ENCODE results near the gene KCP. TPM values are rescaled to one million over a fixed set of nuclear protein-coding genes. Genes with fewer than 3 reads are reported as not detected.

KCP gene
- total RNA-seq, result 1.9 TPM

GRCh38 chr7:128910569-128910945 lies at the start of gene KCP:
TSS of gene KCP (minus strand) at chr7:128910709. CDS start at chr7:128910676, 33 bp downstream.

GRCh38 chr7:128937647-128938543 lies 27.4 kb upstream of the KCP start, which contains the start of gene IRF5:
TSS of gene IRF5 (plus strand) at chr7:128937927. CDS start at chr7:128942082, 4,155 bp downstream.

GRCh38 chr7:128862571-128863432 lies 47.7 kb downstream of the KCP start, which contains the start of gene ATP6V1F:
TSS of gene ATP6V1F (plus strand) at chr7:128862856. CDS start at chr7:128862905, 49 bp downstream.

GRCh38 chr7:128830231-128831177 lies 80.0 kb downstream of the KCP start, which contains the start of gene FLNC:
TSS of gene FLNC (plus strand) at chr7:128830406. CDS start at chr7:128830638, 232 bp downstream.

Other genes with a start within 250 kb of the KCP start
- gene GARIN1A, start 238.4 kb downstream of the KCP start, total RNA-seq, result 0.49 TPM
- 155 TPM for gene CALU, start 171.3 kb downstream of the KCP start, total RNA-seq
- 35.2 TPM for gene OPN1SW, start 134.9 kb downstream of the KCP start, total RNA-seq
- 60.3 TPM for gene CCDC136, start 118.7 kb downstream of the KCP start, total RNA-seq
- 92.8 TPM for gene FLNC, start 80.3 kb downstream of the KCP start, total RNA-seq
- gene ATP6V1F, start 47.9 kb downstream of the KCP start, total RNA-seq, result 76.9 TPM
- 2.3 TPM for gene IRF5, start 27.2 kb upstream of the KCP start, total RNA-seq
- 60.1 TPM for gene TNPO3, start 144.4 kb upstream of the KCP start, total RNA-seq
- 6.5 TPM for gene TSPAN33, start 234.0 kb upstream of the KCP start, total RNA-seq

Data from camera-type eye (tissue), 1 donor.